GM12875 (cell line): ENCODE measurements around the gene TTLL3.

Source experiments
- H3K4me3 ChIP-seq: one replicate; pipeline ENCODE4 v1.5.1; 2011; ENCODE audit warnings: low read depth, low read length, control low read depth
- CTCF ChIP-seq: IDR thresholded peaks from 2 replicates; pipeline ENCODE4 v1.5.1; 2011; ENCODE audit warnings: low read depth, mild to moderate bottlenecking, control low read depth, inconsistent platforms, low read length, moderate library complexity, borderline replicate concordance; ENCODE audit not compliant: insufficient read depth

TTLL3 gene

GRCh38 chr3:9787714-9788113 lies 22.3 kb upstream of the TTLL3 start:
- no peak overlapping the region for H3K4me3 ChIP-seq

GRCh38 chr3:9791127-9791526 lies 18.9 kb upstream of the TTLL3 start:
- no peak for TF ChIP-seq CTCF
- peak overlapping the region; percentile 84 for H3K4me3 ChIP-seq

More at GRCh38 chr3:9787714-9788113, 22.3 kb upstream of the TTLL3 start:
- no peak for TF ChIP-seq CTCF

- no peak for TF ChIP-seq CTCF
Measured at GRCh38 chr3:9791790-9792404, 18.2 kb upstream of the TTLL3 start.

GRCh38 chr3:9792405-9793160 lies 17.5 kb upstream of the TTLL3 start, which contains the start of the genes ARPC4 and TADA3:
Gene ARPC4, plus strand, starts transcription at chr3:9793082. Its CDS starts 40 bp downstream, at chr3:9793122.
Gene TADA3, minus strand, starts transcription at chr3:9792473. Its CDS starts 1,007 bp downstream, at chr3:9791466.
- no peak for TF ChIP-seq CTCF
- peak within 1 kb of the TSS; percentile 84 for H3K4me3 ChIP-seq

More at GRCh38 chr3:9791790-9792404, 18.2 kb upstream of the TTLL3 start:
- H3K4me3 ChIP-seq, result peak overlapping the region; percentile 84

GRCh38 chr3:9793161-9793781 lies 16.8 kb upstream of the TTLL3 start:
- no peak for TF ChIP-seq CTCF
- peak overlapping the region; percentile 84 for H3K4me3 ChIP-seq

- no peak for TF ChIP-seq CTCF
- no peak overlapping the region for H3K4me3 ChIP-seq
Measured at GRCh38 chr3:9794400-9794799, 15.7 kb upstream of the TTLL3 start.
